A549 treated with dexamethasone at 1 μM for 4 hours (cell line): Measurements from ENCODE around the gene STX8. TPM values are rescaled to one million over a fixed set of nuclear protein-coding genes. Genes with fewer than 3 reads are reported as not detected.

Experiments used
- total RNA-seq: library from RNA; stranded (reverse); fragments of 200-300 nt; extraction: Qiagen RNA extraction; gene quantifications from 5 replicates; pipeline ENCODE4 v1.2.3, GENCODE V29; 2022

The STX8 gene
- total RNA-seq, result 63.7 to 82.3 TPM (median 65.0 TPM) in 5 replicates

GRCh38 chr17:9575381-9576101, at the start of gene STX8:
STX8 (minus strand) TSS chr17:9575820; CDS start chr17:9575808, 12 bp downstream.

GRCh38 chr17:9576521-9577372, 1.1 kb upstream of the STX8 start, which contains the start of gene CFAP52:
CFAP52 (plus strand) TSS chr17:9576642; CDS start chr17:9576696, 54 bp downstream.

Other genes with a start within 250 kb of the STX8 start
- gene CFAP52, start 822 bp upstream of the STX8 start, total RNA-seq, result 0.10 to 0.13 TPM in 2 of 5 replicates, not detected in the others
- gene USP43, start 69.7 kb upstream of the STX8 start, total RNA-seq, result 3.5 to 4.7 TPM (median 3.8 TPM) in 5 replicates
- gene DHRS7C, start 215.8 kb upstream of the STX8 start, total RNA-seq, result not detected in 5 replicates
- not detected in 5 replicates for gene GSG1L2, start 246.3 kb upstream of the STX8 start, total RNA-seq